CD14-positive monocyte (primary cell): ENCODE data around the gene FAM53A. TPM values are rescaled to one million over a fixed set of nuclear protein-coding genes. Genes with fewer than 3 reads are reported as not detected.

Experiments
- DNase-seq, 3 donors: peaks; one replicate each; pipeline ENCODE4 v3.0.0-alpha.2; 2011 to 2022
- H2AFZ ChIP-seq: 2 replicates; pipeline ENCODE4 v1.6.0; 2012; ENCODE audit warnings: mild to moderate bottlenecking, low read depth, low read length, inconsistent platforms; ENCODE audit not compliant: insufficient read depth, poor library complexity, severe bottlenecking
- H3K27ac ChIP-seq, 2 donors: 1 replicate in 1 of 2; 2 replicates in 1 of 2; pipeline ENCODE4 v1.5.1; 2012 to 2013; ENCODE audit warnings: low read length in 2 of 2, control low read depth in 1 of 2, inconsistent platforms in 1 of 2, low read depth in 1 of 2, mild to moderate bottlenecking in 1 of 2
- H3K27me3 ChIP-seq, 2 donors: one replicate each; pipeline versions ENCODE4 v1.6.0 to v1.6.1; 2011 to 2013; ENCODE audit warnings: low read length in 2 of 2; ENCODE audit not compliant: control insufficient read depth in 2 of 2, insufficient read depth in 2 of 2
- H3K36me3 ChIP-seq, 2 donors: replicated peaks in 1 of 2; 1 replicate in 1 of 2; 2 replicates in 1 of 2; pipeline versions ENCODE4 v1.5.1 to v1.6.1; 2012 to 2013; ENCODE audit warnings: low read length in 2 of 2, control low read depth in 1 of 2, inconsistent platforms in 1 of 2, mild to moderate bottlenecking in 1 of 2; ENCODE audit not compliant: insufficient read depth in 2 of 2, control insufficient read depth in 1 of 2
- H3K4me1 ChIP-seq, 2 donors: 1 replicate in 1 of 2; 2 replicates in 1 of 2; pipeline versions ENCODE4 v1.5.1 to v1.6.1; 2012 to 2013; ENCODE audit warnings: low read length in 2 of 2, control low read depth in 1 of 2, inconsistent platforms in 1 of 2, mild to moderate bottlenecking in 1 of 2, moderate library complexity in 1 of 2; ENCODE audit not compliant: insufficient read depth in 2 of 2, control insufficient read depth in 1 of 2
- H3K4me2 ChIP-seq: replicated peaks from 2 replicates; pipeline ENCODE3; 2012; ENCODE audit warnings: low read length, moderate library complexity, mild to moderate bottlenecking; ENCODE audit not compliant: poor library complexity, severe bottlenecking; ENCODE audit errors: extremely low read depth
- H3K4me3 ChIP-seq, 3 experiments: fragments of 200-600 bp in 1 of 3; sonication (generic) in 1 of 3; replicated peaks in 1 of 3; 1 replicate in 2 of 3; 2 replicates in 1 of 3; pipeline ENCODE4 v1.5.1; 2011 to 2013; ENCODE audit warnings: low read length in 3 of 3, mild to moderate bottlenecking in 3 of 3, control low read depth in 2 of 3, low read depth in 2 of 3, inconsistent platforms in 1 of 3, moderate library complexity in 1 of 3
- H3K79me2 ChIP-seq: 2 replicates; pipeline ENCODE4 v1.6.0; 2012; ENCODE audit warnings: mild to moderate bottlenecking, control low read depth, inconsistent platforms, low read length, moderate library complexity; ENCODE audit not compliant: insufficient read depth
- H3K9ac ChIP-seq: 2 replicates; pipeline ENCODE4 v1.6.0; 2017; ENCODE audit warnings: low read length, mild to moderate bottlenecking; ENCODE audit not compliant: insufficient read depth, poor library complexity, severe bottlenecking
- H3K9me3 ChIP-seq, 2 donors: replicated peaks in 1 of 2; 1 replicate in 1 of 2; 2 replicates in 1 of 2; pipeline versions ENCODE4 v1.5.1 to v1.6.1; 2012 to 2013; ENCODE audit warnings: low read length in 2 of 2, control low read depth in 1 of 2; ENCODE audit not compliant: control insufficient read depth in 1 of 2, insufficient read depth in 1 of 2
- H4K20me1 ChIP-seq: 2 replicates; pipeline ENCODE4 v1.6.0; 2012; ENCODE audit warnings: mild to moderate bottlenecking, low read length, control low read depth, moderate library complexity; ENCODE audit not compliant: insufficient read depth
- H3K27ac Mint-ChIP-seq, 7 donors: one replicate each; pipeline ENCODE4 v1.8.0; 2020; ENCODE audit warnings: mild to moderate bottlenecking in 7 of 7, mixed read lengths in 7 of 7, moderate library complexity in 6 of 7, inconsistent platforms in 2 of 7
- H3K27me3 Mint-ChIP-seq, 3 donors: one replicate each; pipeline ENCODE4 v1.8.0; 2021 to 2022; ENCODE audit warnings: low read depth in 3 of 3, mild to moderate bottlenecking in 3 of 3, mixed read lengths in 3 of 3, moderate library complexity in 3 of 3, inconsistent platforms in 1 of 3
- H3K36me3 Mint-ChIP-seq, 2 donors: one replicate each; pipeline ENCODE4 v1.8.0; 2020; ENCODE audit warnings: mixed read lengths in 2 of 2, inconsistent platforms in 1 of 2, mild to moderate bottlenecking in 1 of 2
- H3K4me1 Mint-ChIP-seq: one replicate; pipeline ENCODE4 v1.8.0; 2020; ENCODE audit warnings: mild to moderate bottlenecking, mixed read lengths
- H3K4me3 Mint-ChIP-seq, 2 donors: one replicate each; pipeline ENCODE4 v1.8.0; 2020; ENCODE audit warnings: mild to moderate bottlenecking in 2 of 2, mixed read lengths in 2 of 2, moderate library complexity in 1 of 2
- H3K9me3 Mint-ChIP-seq, 7 donors: one replicate each; pipeline ENCODE4 v1.8.0; 2020 to 2022; ENCODE audit warnings: mixed read lengths in 7 of 7, mild to moderate bottlenecking in 6 of 7, moderate library complexity in 6 of 7, inconsistent platforms in 2 of 7
- CTCF ChIP-seq: fragments of 200-600 bp; IDR thresholded peaks from one replicate; pipeline ENCODE4 v1.8.0; 2022; ENCODE audit warnings: antibody characterized with exemption, mild to moderate bottlenecking
- WGBS: methylation state at CpG from one replicate; pipeline ENCODE4 v1.1.5; 2013; ENCODE audit warnings: missing lambda C conversion rate; ENCODE audit not compliant: insufficient coverage; 5-methylcytosine and 5-hydroxymethylcytosine counted together
- intact Hi-C, 2 donors: fragments of 100-400 bp; cut with micrococcal nuclease; formaldehyde crosslinking; loops; one replicate each; pipeline versions ENCODE4 v1.15.0 to v1.15.1; 2023
- polyA plus RNA-seq, 3 donors: library from polyadenylated mRNA; depleted of rRNA in 1 of 3; unstranded in 2 of 3; stranded (reverse) in 1 of 3; fragments of 300-500 nt in 2 of 3; fragments of >200 nt in 1 of 3; fragmentation: Illumina TruSeq in 2 of 3; gene quantifications; 1 replicate in 2 of 3; 2 replicates in 1 of 3; pipeline ENCODE4 v1.2.3, GENCODE V29; 2012 to 2021

Gene FAM53A
- polyA plus RNA-seq, 3 donors, result 0.40 to 0.82 (median 0.76) TPM

- Histone ChIP-seq H3K4me2 (no peak overlapping the region), H3K27ac (no peak overlapping the region), H3K27me3 (no peaks in the 10 kb centered on the region), H4K20me1 (no peaks in the 10 kb centered on the region), H3K4me1 (no peaks in the 10 kb centered on the region), H3K9me3 (no peaks in the 10 kb centered on the region), H3K79me2 (no peaks in the 10 kb centered on the region), H3K4me3 (no peak overlapping the region), H3K36me3 (no peaks in the 10 kb centered on the region), H2AFZ (no peak overlapping the region), H3K9ac (no peak overlapping the region)
- Mint-ChIP-seq H3K36me3 (no peaks in the 10 kb centered on the region), H3K27ac (no peak overlapping the region), H3K27me3 (peaks cover 0 to 10% (median 5%) of the 10 kb centered on the region in 3 donors), H3K4me1 (no peaks in the 10 kb centered on the region), H3K4me3 (no peak overlapping the region), H3K9me3 (peaks cover 0 to 4% (median 2%) of the 10 kb centered on the region in 7 donors)
- intact Hi-C loops, result no loop called here
- DNase-seq, result no peak
- 91% methylated on average over 10 of the region's 12 CpGs for WGBS
- TF ChIP-seq CTCF, result no peak
Observed at GRCh38 chr4:1637580-1638271, 46.4 kb downstream of the FAM53A start.

GRCh38 chr4:1636490-1637211 lies 47.5 kb downstream of the FAM53A start:
- Mint-ChIP-seq H3K4me3 (no peak overlapping the region), H3K27ac (no peak overlapping the region), H3K4me1 (no peaks in the 10 kb centered on the region), H3K36me3 (no peaks in the 10 kb centered on the region), H3K27me3 (peaks cover 0 to 10% (median 7%) of the 10 kb centered on the region in 3 donors), H3K9me3 (peaks cover 0 to 4% (median 2%) of the 10 kb centered on the region in 7 donors)
- no peak overlapping the region for H3K4me2 ChIP-seq
- H4K20me1 ChIP-seq, result no peaks in the 10 kb centered on the region
- no peak overlapping the region for H3K4me3 ChIP-seq
- H3K36me3 ChIP-seq, result no peaks in the 10 kb centered on the region
- WGBS, result 92% methylated on average over 18 of the region's 30 CpGs
- H3K4me1 ChIP-seq, result no peaks in the 10 kb centered on the region
- no peaks in the 10 kb centered on the region for H3K79me2 ChIP-seq
- H3K9ac ChIP-seq, result no peak overlapping the region
- H2AFZ ChIP-seq, result no peak overlapping the region
- intact Hi-C loops, result no loop called here
- H3K27ac ChIP-seq, result no peak overlapping the region
- no peak for DNase-seq
- H3K27me3 ChIP-seq, result no peaks in the 10 kb centered on the region
- no peaks in the 10 kb centered on the region for H3K9me3 ChIP-seq
- no peak for TF ChIP-seq CTCF
